ENCODE measurements around the gene DPRX. TPM values are rescaled to one million over a fixed set of nuclear protein-coding genes. Genes with fewer than 3 reads are reported as not detected.

The DPRX gene
- total and polyA plus RNA-seq, 2 experiments from 2014 or later = not detected

DNA sequence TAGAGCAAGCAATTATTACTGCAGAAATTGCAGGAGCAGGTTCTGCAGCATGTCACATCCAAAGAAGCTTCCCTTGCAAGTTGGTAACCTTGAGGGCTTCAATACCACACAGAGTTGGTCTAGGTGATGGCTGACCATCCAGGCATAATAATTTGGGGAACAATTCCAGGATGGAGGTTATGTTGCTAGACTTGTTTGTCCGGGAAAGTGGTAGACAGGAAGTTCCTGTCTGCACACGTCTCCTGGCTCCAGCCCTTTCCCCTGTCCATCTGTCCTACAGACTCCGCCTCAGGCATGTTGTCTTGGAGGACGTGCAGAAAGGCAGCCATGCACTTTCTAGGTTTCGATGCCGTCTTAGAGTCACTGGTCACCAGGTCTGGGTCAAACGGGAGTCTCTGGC lies 26.0 kb downstream of the DPRX start (continued):
- TF ChIP-seq, protein P1, sequence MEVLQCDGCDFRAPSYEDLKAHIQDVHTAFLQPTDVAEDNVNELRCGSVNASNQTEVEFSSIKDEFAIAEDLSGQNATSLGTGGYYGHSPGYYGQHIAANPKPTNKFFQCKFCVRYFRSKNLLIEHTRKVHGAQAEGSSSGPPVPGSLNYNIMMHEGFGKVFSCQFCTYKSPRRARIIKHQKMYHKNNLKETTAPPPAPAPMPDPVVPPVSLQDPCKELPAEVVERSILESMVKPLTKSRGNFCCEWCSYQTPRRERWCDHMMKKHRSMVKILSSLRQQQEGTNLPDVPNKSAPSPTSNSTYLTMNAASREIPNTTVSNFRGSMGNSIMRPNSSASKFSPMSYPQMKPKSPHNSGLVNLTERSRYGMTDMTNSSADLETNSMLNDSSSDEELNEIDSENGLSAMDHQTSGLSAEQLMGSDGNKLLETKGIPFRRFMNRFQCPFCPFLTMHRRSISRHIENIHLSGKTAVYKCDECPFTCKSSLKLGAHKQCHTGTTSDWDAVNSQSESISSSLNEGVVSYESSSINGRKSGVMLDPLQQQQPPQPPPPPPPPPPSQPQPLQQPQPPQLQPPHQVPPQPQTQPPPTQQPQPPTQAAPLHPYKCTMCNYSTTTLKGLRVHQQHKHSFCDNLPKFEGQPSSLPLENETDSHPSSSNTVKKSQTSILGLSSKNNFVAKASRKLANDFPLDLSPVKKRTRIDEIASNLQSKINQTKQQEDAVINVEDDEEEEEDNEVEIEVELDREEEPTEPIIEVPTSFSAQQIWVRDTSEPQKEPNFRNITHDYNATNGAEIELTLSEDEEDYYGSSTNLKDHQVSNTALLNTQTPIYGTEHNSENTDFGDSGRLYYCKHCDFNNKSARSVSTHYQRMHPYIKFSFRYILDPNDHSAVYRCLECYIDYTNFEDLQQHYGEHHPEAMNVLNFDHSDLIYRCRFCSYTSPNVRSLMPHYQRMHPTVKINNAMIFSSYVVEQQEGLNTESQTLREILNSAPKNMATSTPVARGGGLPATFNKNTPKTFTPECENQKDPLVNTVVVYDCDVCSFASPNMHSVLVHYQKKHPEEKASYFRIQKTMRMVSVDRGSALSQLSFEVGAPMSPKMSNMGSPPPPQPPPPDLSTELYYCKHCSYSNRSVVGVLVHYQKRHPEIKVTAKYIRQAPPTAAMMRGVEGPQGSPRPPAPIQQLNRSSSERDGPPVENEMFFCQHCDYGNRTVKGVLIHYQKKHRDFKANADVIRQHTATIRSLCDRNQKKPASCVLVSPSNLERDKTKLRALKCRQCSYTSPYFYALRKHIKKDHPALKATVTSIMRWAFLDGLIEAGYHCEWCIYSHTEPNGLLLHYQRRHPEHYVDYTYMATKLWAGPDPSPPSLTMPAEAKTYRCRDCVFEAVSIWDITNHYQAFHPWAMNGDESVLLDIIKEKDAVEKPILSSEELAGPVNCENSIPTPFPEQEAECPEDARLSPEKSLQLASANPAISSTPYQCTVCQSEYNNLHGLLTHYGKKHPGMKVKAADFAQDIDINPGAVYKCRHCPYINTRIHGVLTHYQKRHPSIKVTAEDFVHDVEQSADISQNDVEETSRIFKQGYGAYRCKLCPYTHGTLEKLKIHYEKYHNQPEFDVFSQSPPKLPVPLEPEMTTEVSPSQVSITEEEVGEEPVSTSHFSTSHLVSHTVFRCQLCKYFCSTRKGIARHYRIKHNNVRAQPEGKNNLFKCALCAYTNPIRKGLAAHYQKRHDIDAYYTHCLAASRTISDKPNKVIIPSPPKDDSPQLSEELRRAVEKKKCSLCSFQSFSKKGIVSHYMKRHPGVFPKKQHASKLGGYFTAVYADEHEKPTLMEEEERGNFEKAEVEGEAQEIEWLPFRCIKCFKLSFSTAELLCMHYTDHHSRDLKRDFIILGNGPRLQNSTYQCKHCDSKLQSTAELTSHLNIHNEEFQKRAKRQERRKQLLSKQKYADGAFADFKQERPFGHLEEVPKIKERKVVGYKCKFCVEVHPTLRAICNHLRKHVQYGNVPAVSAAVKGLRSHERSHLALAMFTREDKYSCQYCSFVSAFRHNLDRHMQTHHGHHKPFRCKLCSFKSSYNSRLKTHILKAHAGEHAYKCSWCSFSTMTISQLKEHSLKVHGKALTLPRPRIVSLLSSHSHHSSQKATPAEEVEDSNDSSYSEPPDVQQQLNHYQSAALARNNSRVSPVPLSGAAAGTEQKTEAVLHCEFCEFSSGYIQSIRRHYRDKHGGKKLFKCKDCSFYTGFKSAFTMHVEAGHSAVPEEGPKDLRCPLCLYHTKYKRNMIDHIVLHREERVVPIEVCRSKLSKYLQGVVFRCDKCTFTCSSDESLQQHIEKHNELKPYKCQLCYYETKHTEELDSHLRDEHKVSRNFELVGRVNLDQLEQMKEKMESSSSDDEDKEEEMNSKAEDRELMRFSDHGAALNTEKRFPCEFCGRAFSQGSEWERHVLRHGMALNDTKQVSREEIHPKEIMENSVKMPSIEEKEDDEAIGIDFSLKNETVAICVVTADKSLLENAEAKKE (CRISPR knock-in tag; IDR thresholded peaks at IDR 0.05) = no peak
- TF ChIP-seq ZNF114 (CRISPR knock-in tag; IDR thresholded peaks at IDR 0.05) (no peak), STAT1 (IDR thresholded peaks at IDR 0.05; ENCODE audit: unreplicated experiment) (no peak), EZH2phosphoT487 (IDR thresholded peaks at IDR 0.05; ENCODE audit: unreplicated experiment) (no peak), POLR2AphosphoS5 (IDR thresholded peaks at IDR 0.05; ENCODE audit: low read depth) (no peak)
- TF ChIP-seq, protein P2, sequence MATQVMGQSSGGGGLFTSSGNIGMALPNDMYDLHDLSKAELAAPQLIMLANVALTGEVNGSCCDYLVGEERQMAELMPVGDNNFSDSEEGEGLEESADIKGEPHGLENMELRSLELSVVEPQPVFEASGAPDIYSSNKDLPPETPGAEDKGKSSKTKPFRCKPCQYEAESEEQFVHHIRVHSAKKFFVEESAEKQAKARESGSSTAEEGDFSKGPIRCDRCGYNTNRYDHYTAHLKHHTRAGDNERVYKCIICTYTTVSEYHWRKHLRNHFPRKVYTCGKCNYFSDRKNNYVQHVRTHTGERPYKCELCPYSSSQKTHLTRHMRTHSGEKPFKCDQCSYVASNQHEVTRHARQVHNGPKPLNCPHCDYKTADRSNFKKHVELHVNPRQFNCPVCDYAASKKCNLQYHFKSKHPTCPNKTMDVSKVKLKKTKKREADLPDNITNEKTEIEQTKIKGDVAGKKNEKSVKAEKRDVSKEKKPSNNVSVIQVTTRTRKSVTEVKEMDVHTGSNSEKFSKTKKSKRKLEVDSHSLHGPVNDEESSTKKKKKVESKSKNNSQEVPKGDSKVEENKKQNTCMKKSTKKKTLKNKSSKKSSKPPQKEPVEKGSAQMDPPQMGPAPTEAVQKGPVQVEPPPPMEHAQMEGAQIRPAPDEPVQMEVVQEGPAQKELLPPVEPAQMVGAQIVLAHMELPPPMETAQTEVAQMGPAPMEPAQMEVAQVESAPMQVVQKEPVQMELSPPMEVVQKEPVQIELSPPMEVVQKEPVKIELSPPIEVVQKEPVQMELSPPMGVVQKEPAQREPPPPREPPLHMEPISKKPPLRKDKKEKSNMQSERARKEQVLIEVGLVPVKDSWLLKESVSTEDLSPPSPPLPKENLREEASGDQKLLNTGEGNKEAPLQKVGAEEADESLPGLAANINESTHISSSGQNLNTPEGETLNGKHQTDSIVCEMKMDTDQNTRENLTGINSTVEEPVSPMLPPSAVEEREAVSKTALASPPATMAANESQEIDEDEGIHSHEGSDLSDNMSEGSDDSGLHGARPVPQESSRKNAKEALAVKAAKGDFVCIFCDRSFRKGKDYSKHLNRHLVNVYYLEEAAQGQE (IDR thresholded peaks at IDR 0.05; ENCODE audit: unreplicated experiment) = no peak
- TF ChIP-seq, protein P3, sequence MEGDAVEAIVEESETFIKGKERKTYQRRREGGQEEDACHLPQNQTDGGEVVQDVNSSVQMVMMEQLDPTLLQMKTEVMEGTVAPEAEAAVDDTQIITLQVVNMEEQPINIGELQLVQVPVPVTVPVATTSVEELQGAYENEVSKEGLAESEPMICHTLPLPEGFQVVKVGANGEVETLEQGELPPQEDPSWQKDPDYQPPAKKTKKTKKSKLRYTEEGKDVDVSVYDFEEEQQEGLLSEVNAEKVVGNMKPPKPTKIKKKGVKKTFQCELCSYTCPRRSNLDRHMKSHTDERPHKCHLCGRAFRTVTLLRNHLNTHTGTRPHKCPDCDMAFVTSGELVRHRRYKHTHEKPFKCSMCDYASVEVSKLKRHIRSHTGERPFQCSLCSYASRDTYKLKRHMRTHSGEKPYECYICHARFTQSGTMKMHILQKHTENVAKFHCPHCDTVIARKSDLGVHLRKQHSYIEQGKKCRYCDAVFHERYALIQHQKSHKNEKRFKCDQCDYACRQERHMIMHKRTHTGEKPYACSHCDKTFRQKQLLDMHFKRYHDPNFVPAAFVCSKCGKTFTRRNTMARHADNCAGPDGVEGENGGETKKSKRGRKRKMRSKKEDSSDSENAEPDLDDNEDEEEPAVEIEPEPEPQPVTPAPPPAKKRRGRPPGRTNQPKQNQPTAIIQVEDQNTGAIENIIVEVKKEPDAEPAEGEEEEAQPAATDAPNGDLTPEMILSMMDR (conservative IDR thresholded peaks at IDR 0.05; ENCODE audit: low read depth in 2 of 2) = no peak

Data from GM23338 (cell line).